GM12872 (cell line): ENCODE data around the gene TNNC2.

Experiments
- CTCF ChIP-seq: IDR thresholded peaks from 3 replicates; pipeline ENCODE4 v1.5.1; 2011; ENCODE audit warnings: low read depth, mild to moderate bottlenecking, low read length, moderate library complexity; ENCODE audit not compliant: insufficient read depth

Gene TNNC2

GRCh38 chr20:45853484-45853883 is 26.4 kb upstream of the TNNC2 start:
- TF ChIP-seq CTCF, result no peak

GRCh38 chr20:45852326-45852725 is 25.2 kb upstream of the TNNC2 start:
- no peak for TF ChIP-seq CTCF

- no peak for TF ChIP-seq CTCF
Observed at GRCh38 chr20:45851501-45851900, 24.4 kb upstream of the TNNC2 start.

GRCh38 chr20:45850926-45851325 is 23.8 kb upstream of the TNNC2 start:
- TF ChIP-seq CTCF, result no peak

- no peak for TF ChIP-seq CTCF
Observed at GRCh38 chr20:45850238-45850637, 23.1 kb upstream of the TNNC2 start.

- TF ChIP-seq CTCF, result no peak
Observed at GRCh38 chr20:45848969-45849582, 22.0 kb upstream of the TNNC2 start.

GRCh38 chr20:45848421-45848820 is 21.3 kb upstream of the TNNC2 start:
- TF ChIP-seq CTCF, result no peak
